HPDE6-E6E7 (cell line): ENCODE data around the gene RPP38.

Experiments used
- DNase-seq: peaks from one replicate; pipeline ENCODE4 v3.0.0; 2011; ENCODE audit warnings: missing footprints; ENCODE audit errors: extremely low spot score

The RPP38 gene

GRCh38 chr10:15149042-15149771 lies 52.1 kb downstream of the RPP38 start:
- no peak for DNase-seq

DNA sequence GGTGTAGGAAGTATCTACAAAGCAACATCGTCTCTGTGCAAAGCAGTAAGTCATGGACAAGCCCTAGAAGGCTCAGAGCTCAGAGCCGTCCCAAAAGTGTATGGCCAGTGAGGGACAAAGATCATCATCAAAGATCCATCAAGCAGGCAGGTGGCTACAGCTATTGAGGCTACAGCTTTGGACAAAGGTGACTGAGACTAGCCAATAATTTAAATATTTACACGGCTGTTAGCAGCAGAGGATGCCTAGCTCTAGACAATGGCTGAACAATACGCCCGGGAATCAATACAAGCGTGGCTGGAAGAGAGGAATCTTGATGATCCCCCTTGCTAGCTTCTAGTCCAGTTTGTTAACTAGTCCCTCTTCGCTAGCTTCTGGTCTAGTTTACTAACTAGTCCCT lies 53.4 kb downstream of the RPP38 start:
- DNase-seq = no peak

GRCh38 chr10:15152556-15152955 lies 55.4 kb downstream of the RPP38 start:
- no peak for DNase-seq
